ENCODE results near the gene NIBAN1. TPM values are rescaled to one million over a fixed set of nuclear protein-coding genes. Genes with fewer than 3 reads are reported as not detected.

Gene NIBAN1
- total RNA-seq = 0.86 and 1.1 TPM in 2 replicates

DNA sequence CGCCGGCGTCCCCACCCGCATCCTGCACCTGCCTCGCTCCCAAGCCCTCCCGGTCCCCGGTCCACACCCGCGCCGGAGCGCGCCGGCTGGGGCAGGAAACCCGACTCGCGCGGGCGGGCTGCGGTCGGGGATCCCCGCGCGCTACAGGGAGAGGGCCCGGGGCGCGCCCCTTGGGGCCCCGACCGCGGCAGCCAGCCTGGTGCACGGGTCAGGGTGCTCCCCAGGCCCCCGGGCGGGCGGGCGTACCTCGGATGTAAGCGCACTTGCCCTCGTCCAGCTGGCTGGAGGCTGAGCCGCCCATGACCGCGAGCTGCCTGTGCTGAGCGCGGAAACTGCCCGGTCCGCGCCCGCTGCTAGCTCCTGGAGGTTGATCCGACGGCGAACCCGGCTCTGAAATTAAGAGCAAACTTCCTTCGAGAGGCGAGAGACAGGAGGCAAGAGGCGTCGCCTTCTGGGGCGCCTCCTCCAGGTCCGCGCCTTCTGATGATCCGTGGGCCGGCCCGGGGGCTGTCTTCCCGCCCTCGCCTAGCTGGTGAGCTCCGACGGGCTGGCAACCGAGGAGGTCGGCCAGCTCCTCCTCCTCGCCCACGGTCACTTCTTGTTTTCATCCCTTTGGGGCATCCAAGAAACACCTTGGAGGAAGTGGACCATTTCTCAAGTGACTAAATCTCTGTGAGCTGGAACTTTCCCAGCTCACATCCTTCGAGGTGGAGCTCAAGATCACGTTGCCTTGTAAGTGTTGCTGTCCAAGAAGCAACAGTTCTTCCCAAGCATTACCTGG, at the start of gene NIBAN1:
TSS of gene NIBAN1 (minus strand) at position 453 of the 781 bp plus-strand sequence. CDS start at position 301, 152 bp downstream.

Other genes starting within 250 kb of the NIBAN1 start
- gene EDEM3, start 219.7 kb downstream of the NIBAN1 start, total RNA-seq = 58.0 and 71.9 TPM in 2 replicates
- gene RNF2, start 71.0 kb upstream of the NIBAN1 start, total RNA-seq = 31.1 and 35.2 TPM in 2 replicates
- 11.1 and 20.1 TPM in 2 replicates for gene TRMT1L, start 182.4 kb upstream of the NIBAN1 start, total RNA-seq
- 5.7 and 6.7 TPM in 2 replicates for gene SWT1, start 182.7 kb upstream of the NIBAN1 start, total RNA-seq

Data from dermis lymphatic vessel endothelial cell (primary cell).